Cortex of kidney (tissue), 1 donor: Measurements from ENCODE around the gene CCDC106.
A peak's percentile ranks its signal among the peaks of the same experiment; 100 is the strongest.

Experiments used
- DNase-seq: peaks from one replicate; lab custom pipeline; 2025; lab: John Stamatoyannopoulos, UW

The CCDC106 gene

DNA sequence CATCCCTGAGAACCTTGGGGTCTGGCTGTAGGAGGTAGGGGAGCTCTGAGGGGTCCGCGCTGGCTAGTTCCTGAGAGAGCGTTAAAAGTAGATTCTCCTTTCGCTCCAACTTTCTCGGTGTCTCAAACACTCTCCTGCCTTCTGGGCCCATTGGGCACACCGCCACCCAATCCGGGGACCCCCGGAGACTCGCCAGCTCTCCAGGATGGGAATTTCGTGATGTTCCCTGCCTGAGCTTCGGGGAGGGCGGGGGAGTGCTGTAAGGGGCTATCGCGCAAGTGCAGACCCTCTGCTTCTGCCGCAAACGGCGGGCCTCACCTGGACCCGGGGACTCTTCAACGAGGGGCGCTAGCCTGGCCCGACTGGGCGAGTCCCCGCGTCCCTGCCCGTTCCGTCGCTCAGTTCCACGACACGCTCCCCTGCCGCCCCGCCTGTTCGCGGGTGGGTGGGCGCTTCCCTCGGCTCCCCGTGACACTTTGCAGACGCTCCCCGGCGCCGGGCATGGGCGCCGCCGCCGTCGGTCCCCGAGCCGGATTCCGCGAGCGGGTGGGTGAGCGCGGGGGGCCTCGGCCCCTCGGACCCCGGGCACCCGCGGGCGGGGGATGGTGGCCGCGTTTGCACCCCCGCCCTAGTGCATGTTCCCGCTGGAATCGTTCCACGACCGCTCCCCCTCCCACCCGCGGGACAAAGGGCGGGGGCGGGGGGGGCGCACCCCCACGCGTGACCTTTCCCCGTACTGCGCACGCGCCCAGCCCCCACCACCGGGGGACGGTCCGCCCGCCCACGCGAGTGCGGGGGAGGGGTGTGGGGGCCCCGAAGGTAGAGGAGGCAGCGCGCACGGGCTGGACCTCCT is at the start of gene CCDC106:
CCDC106 (plus strand) TSS at position 481 of the 853 bp plus-strand sequence. CDS start 835 bp downstream, outside the sequence.
- DNase-seq, result no peak

DNA sequence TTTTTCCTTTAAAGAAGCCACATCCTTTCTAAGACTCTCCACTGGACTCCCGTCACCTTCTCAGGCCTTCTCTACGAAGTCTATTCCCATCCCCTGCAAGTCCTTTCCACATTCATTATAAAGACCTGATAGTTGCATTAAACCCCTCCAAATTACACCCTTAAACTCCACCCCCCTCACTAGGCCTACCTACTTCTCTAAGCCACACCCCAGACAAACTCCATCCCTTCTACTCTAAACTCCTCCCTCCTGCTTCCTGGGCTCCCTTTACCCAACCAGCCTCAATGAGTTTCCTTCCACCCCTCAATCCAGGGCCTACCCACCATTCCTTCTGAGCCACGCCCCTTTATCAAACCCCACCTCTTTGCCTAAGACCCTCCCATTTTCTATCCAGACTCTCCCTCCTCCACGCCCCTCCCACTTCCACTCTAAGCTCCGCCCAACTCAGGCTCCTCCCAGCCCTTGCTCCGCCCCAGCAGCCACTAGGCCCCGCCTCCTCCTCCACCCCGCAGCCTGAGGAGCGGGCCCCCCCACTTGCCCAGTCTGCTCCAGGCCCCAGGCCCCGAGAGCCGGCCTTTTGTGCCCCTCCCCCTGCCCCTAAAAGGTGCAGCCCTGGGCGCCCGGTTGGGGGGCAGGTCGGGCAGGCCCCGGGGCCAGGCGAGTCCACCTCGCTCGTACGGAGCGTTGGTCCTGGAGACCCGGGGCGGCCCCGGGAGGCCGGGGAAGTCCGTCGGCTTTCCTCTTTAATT is 49.1 kb upstream of the CCDC106 start:
- DNase-seq, result no peak

DNA sequence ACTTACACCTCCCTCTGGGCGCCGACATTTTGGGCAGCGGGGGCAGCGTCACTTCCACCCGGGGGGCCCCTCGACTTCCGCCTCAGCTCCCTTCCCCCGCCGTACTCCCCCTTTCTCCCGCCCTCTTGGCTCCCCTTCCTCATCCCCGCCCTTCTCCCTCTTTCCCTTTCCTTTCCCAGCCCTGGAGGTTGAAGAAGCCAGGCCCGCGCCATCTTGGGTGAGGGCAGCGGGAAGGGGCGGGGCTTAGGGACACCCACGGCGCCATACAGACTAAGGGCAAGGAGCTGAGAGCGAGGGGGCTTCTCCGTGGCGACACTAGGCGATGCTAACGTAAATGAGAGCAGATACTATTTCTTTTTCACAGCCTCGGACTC is 48.6 kb upstream of the CCDC106 start, which contains the start of gene FIZ1:
FIZ1 (minus strand) TSS at position 50 of the 374 bp plus-strand sequence. CDS start 1,652 bp downstream, outside the sequence.
- no peak for DNase-seq

DNA sequence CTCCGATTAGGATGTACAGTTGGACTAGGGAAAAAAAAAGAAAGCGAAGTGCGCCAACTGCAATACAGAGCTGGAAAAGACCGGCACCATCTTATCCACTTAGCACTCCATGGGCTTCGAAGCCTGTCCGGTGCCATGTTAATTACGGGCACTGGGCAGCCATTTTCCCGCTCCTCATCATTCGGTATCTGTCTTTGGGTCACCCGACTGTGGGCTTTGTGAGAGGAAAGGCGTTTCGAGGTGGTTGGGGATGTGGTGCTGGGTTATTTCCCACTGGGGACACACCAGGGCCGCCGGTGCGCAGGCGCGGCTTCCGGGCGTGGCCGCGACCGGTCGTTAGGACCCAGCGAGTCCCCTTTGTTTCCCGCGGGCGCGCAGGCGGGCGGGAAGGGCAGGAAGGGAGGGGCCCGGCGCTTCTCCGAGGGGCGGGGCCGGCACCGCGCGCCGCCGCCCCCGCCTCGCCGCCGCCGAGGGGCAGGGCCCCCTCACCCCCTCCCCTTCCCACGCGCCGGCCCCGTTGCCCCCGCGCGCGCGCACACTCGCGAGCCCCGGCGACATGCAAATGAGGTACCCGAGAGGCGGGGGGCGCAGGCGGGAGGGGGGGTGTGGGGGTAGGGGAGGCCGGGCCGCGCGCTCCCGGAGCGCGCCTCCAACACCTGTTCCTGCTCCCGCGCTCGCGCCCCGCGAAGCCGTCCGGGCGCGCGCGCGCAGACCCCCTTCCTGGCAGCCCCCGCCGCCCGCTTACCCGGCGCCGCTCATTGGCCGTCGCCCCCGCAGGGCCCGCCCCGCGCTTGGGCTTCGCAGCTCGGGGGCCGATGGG is 48.0 kb upstream of the CCDC106 start, which contains the start of gene ZNF524:
ZNF524 (plus strand) TSS at position 447 of the 820 bp plus-strand sequence. CDS start 1,825 bp downstream, outside the sequence.
- no peak for DNase-seq

DNA sequence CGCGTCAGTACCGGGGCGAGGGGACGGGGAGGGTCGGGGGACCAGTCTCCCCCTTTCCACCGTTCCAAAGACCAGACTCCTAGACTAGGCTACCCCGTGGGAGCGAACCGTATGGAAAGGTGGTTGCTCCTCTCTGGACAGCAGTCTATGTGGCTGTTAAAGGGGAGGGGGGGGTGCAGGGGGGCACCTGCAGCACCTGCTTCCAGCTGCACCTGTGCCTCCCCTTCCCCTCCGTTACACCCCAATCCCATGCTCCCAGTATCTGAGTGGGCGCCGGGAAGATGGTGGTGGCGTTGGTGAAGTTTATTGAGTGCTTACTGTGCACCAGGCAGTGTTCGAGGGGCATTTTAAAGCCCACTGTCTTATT is 47.4 kb upstream of the CCDC106 start:
- no peak for DNase-seq

DNA sequence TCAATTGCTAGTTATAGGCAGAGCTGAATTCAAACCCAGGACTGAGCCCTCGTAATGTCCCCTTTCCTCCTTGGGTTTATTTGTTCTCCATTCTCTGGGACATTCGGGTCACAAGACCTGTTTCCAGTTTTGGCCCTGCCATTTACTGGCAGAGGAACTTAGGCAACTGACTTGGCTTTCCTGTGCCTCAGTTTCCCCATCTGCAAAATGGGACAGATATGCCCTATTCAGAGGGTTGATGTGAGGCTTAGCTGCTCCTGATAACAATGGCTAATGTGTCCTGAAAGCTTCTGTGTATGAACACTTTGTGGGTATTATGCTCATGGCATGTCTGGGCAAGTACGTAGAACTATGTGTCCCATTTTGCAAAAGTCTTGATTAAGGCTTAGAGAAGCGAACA is 46.9 kb upstream of the CCDC106 start:
- no peak for DNase-seq

DNA sequence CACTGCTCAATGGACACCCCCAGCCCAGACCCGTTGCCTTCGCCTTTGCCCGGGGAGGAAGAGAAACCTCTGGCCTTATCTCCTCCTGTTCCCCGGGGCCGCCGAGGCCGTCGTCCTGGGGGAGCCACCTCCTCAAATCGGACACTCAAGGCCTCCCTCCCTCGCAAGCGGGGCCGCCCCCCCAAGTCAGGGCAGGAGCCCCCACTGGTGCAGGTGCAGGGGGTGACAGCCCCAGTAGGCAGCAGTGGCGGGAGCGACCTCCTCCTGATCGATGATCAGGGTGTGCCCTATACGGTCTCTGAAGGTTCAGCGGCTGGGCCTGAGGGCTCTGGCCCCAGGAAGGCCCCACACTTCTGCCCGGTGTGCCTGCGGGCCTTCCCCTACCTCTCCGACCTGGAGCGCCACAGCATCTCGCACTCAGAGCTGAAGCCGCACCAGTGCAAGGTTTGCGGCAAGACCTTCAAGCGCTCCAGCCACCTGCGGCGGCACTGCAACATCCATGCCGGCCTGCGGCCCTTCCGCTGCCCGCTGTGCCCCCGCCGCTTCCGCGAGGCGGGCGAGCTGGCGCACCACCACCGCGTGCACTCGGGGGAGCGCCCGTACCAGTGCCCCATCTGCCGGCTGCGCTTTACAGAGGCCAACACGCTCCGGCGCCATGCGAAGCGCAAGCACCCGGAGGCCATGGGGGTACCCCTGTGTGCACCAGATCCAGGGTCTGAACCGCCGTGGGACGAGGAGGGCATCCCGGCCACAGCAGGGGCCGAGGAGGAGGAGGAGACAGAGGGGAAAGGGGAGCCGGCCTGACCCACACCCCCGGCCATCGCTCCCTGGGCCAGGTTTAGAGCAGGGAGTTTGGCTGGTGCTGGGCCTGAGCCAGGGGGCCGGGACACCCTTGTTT is 45.7 kb upstream of the CCDC106 start:
- no peak for DNase-seq

DNA sequence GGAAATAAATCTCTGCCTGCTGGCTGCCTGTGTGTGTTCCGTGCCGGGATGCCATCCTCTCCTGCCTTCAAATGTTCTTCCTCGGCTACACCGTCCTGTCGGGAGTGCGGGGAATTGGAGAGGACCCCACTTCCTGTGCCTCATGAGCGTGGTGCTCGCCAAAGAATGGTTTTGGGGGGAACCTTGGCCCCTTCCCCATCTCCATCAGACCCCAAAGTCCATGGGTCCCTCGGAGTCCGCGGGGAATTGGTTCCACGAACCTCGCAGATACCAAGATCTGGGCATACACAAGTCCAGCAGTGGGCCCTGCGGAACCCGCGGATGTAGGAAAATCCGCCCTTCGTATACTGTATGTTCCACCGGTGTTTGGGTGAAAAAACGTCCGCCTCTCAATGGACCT is 44.9 kb upstream of the CCDC106 start:
- no peak for DNase-seq

DNA sequence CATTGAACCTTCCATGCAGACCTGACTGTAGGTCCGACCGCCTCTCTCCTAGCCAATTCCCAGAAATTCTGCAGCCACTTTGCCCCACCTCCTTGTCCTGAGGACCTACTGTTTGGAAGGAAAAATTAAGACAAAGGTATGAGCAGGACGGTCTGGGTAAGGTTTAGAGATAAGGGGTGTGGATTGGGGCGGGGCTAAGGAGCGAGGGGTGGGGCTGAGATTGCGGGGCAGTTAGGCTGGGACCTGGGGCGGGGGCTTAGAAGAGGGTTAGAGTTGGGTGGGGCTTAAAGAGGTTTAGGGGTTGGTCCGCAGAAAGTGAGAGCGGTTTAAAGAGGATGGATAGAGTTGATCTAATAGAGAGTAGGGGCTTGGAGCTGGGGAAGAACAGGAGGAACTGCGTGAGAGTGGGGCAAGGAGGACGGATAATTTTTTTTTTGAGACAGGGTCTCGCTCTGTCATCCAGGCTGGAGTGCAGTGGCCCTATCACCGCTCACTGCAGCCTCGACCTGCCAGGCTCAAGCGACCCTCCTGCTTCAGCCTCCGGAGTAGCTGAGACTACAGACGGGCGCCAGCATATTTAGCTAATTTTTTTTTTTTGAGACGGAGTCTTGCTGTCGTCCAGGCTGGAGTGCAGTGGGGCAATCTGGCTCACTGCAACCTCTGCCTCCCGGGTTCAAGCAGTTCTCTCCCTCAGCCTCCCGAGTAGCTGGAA is 44.3 kb upstream of the CCDC106 start:
- DNase-seq, result no peak

DNA sequence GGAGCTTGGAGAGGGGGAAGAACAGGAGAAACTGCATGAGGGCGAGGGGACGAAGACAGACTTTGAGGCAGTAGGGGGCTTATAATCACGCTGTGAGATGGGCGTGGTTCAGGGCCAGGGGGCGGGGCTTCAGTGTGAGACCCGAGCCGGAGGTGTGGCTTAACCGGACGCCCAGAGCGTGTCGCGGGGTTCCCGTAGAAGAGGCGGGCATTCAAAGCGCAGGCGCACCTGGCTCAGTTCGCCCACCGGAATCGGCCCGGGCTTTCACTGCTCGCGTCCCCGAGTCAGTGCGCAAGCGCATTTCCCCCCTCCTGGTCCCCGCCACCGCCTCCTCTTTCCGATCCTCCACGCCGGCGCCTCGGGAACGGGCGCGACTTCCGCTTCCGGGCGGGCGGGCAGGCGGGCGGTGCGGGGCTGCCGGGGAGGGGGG is 42.8 kb upstream of the CCDC106 start:
- DNase-seq, result peak; percentile 56

DNA sequence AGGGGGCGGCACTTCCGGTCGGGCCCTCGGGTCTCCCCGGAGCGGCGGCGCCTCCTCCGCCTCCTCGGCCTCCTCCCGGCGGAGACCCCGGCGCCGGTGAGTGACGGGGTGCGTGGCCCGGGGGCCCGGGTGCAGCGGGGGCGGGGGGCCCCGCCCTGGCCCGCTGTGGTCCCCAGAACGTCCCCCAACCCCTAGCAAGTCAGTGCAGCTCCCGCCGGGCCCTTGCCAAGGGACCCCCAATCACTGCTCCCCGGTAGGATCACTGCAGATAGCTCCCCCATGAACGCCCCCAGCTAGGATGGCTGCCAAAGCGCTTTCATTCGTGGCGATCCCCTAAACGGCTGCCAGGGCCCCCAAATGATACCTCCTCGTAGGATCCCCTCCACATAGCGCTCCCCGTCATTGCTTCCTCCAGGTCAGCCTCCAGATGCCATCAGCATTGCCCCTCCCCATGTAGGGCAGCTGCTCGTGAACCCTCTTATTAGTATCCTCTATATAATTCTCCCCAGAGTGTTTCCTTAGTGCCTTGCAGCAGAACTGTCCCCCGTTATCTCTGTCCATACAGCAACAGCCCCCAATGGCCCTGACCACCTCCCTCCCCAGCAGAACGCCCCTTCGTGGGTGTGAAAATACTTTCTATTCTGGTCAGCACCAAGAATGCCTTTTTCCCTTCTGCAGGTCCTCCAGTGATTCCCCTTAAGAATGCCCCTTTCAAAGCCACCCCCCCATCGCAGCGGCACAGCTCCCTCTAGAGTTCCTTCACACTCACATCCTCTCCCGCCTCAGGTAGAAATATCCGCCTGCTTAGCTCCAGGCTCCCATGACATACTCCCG is 42.2 kb upstream of the CCDC106 start, which contains the start of gene ZNF865:
ZNF865 (plus strand) TSS at position 11 of the 834 bp plus-strand sequence. CDS start 7,972 bp downstream, outside the sequence.
- no peak for DNase-seq

DNA sequence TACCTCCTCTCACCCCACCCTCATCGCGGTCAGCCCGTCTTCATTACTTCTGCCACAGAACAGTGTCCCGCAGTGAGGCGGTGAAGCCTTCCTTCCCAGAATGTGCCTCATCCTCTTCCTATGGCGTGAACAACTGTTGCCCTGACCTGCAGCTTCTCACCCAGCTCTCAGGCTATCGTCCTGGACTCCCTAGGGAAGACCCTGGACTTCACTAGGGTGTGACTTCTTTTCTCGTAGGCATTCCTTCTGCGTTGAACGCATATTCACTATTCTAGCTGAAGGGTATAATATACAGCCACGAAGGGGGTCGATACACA is 41.6 kb upstream of the CCDC106 start:
- DNase-seq, result no peak

DNA sequence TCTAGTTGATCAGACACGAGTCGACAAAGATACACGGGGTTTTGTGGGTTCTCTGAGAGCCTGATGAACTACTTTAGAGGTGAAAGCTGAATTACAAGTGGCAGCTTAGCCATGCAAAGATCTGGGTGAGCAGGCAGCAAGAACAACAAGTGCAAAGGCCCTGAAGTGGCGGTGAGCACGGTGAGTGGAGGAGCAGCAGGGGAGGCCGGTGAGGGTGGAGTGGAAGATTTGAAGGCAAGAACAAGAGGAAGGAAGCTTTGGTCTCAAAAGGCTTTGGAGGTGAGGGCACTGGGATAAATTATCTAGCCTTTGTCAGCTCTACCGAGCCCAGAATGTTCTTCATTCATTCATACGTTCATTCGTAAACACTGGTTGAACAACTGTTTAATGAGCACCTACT is 41.2 kb upstream of the CCDC106 start:
- no peak for DNase-seq

DNA sequence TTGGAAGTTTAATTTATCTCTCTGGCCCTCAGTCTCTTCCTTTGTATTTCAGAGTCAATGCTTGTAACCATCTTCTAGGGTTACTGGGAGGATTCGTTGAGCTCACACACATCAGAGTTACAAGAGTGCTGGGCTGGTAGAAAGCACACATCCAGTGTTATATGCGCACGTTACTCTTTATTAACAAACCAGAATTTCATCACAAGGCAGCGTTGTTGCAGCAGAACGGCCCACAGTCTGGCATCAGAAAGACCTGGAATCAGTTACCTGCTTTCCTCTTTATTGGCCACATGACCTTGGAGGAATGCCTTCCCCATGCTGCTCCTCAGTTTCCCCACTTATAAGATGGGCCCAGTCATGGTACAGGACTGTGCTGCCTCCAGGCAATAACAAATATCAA is 38.7 kb upstream of the CCDC106 start:
- DNase-seq, result no peak

DNA sequence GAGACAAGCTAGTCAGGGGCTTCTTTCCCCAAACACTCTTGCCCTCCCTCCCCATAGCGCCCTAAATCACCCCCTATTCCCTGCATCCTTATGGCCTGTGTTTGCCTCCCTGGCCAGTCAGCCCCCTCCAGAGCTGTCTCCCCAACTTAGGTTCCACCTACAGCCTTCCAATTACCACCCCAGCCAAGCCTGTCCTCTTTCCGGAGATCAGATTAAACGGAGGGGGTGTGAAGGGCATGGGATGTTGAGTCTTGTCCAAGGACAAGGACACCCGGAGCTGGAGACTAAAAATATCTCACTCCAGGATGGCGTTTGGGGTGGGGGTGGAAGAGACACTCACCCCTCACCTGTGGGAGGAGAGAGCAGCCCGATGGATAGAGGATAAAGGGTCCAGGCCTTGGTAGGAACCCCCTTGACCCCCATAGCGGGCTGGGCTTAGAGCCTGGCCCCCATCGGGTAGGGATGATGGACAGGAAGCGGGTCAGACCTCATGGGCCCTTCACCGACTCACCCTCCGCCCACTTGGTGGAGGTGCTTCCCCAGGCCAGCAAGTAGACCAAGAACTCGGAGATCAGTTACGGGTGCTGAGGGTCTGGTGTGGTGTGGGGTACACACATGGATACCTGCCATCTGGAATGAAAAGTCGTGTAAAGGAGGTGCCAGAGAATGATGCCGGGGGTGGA is 36.6 kb upstream of the CCDC106 start:
- no peak for DNase-seq

DNA sequence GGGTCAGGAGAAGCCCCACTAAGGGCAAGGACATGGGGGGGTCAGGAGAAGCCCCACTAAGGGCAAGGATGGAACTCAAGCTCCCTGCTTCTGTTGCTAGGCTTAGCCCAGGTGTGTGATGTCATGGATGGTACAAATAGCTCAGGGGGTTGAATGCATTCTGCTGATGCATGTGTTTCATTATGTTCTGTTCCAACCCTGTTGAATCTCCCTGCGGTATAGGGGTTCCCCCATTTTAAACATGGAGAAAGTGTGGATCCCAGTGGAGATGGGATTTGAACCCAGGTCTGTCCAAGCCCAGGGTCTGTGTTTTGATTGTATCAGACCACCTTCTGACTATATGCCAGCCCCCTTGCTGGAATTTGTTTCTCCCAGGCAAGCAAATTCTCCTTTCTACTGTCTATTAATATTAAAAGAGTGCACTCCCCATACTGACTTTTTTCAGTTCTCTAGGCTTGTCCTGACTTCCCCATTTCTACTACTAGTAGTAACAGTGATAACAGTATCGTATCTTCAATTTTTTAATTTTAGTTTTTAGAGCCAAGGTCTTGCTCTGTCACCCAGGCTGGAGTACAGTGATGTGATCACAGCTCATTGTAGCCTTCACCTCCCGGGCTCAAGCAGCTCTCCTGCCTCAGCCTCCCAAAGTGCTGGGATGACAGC is 35.9 kb upstream of the CCDC106 start:
- no peak for DNase-seq

DNA sequence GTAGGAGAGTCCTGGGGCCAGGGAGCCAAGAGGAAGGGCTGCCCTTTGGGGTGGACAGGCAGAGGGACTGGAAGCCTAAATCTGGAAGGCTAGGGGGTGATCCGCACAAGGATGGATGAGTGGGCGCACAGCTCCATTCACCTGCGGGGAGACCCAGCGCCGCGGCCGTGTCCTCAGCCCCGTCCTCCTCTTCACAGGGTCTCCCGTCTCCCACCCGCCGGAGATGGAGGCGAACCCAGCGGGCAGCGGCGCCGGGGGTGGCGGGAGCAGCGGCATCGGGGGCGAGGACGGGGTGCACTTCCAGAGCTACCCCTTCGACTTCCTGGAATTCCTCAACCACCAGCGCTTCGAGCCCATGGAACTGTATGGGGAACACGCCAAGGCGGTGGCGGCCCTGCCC is 34.6 kb upstream of the CCDC106 start:
- no peak for DNase-seq

DNA sequence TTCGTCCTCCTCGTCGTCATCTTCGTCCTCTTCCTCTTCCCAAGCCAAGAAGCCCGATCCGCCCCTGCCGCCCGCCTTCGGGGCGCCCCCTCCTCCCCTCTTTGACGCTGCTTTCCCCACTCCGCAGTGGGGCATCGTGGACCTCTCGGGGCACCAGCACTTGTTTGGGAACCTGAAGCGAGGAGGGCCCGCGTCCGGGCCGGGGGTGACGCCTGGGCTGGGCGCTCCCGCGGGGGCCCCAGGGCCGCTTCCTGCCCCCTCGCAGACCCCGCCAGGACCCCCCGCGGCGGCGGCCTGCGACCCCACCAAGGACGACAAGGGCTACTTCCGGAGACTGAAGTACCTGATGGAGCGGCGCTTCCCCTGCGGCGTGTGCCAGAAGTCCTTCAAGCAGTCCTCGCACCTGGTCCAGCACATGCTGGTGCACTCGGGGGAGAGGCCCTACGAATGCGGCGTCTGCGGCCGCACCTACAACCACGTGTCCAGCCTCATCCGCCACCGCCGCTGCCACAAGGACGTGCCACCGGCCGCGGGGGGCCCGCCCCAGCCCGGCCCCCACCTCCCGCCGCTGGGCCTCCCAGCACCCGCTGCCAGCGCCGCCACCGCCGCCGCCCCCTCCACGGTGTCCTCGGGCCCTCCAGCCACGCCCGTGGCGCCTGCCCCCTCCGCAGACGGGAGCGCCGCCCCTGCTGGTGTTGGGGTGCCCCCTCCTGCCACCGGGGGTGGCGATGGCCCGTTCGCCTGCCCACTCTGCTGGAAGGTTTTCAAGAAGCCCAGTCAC is 33.9 kb upstream of the CCDC106 start:
- no peak for DNase-seq
